Medulla oblongata (tissue), 1 donor: Measurements from ENCODE around the gene PXDC1.
A peak's percentile ranks its signal among the peaks of the same experiment; 100 is the strongest.
"Not testable (repeated sequence)": the region's sequence is repeated elsewhere in the genome, so short reads cannot be mapped to it uniquely, and the experiment has no call there.

Experiments
- DNase-seq: peaks from one replicate; pipeline ENCODE4 v3.0.0-alpha.2; 2015; ENCODE audit errors: extremely low spot score

PXDC1 gene

DNA sequence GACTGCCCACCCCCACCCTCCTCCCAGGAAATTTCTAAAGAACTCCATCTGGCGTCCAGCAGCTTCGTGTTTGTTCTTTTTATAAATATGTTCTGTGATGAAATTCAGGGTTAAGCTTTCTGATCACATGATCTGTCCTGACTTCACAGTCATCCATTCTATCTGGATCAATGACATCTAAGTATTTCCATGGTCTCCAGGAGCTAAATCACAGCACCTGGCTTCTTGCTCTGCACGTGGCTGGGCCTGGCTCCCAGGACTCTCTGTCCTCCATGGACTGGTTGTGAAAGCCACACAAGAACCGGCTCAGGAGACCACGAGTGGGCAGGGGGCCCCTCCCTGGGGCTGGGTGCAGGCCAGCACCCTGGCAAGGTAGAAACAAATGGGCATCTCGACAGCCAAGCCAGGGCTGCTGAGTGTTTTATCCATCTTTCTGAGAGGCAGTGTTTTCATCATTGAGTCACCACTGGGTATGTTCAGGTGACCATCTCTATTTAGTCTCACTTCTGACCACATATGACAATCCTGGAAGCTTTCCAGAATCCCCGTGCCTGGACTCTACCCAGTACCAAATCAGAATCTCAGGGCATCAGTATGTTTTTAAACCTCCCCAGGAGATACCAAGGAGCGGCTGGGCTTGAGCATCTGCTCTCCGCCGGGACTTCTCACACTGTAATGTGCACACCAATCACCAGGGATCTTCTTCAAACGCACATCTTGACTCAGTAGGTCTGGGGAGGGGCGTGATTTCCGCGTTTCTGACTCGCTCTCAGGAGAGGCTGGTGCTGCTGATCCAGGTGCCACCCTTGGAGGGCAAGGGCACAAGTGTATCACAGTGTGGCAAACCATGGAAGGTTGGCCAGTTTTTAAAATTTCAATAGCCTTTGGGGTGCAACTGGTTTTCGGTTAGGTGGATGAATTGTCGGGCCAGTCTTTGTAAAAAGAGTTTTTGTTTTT lies 31.6 kb upstream of the PXDC1 start:
- no peak for DNase-seq

DNA sequence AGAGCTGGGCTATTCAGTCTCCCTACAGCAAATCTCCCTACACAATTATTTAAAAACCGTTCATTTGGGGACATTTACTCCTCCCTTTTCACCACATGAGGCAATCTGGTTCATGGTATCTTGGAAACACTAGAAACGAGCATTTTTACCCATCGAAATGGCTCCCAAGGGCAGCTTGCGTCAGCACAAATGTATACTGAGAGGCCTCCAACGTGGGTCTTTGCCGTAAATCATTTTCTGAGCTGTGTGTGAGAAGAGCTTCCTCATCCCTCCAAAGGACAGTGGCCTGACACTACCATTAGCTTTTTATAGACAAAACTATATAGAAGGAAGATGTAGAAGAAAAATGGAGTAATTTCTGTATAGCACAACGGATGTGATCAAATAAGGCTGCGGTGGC lies 30.0 kb upstream of the PXDC1 start:
- DNase-seq, result no peak

DNA sequence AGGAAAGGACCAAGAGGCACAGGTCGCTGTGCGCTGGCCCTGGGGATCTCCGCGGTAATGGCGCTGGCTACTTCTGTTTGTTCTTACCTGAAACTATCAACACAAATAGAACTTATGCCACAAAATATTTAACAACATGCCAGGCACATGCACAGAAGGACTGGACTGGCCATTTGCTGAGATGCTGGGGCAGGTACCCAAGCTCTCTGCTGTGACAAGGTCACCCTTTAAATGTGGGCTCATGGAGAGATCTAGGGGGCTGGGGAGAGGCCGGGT lies 28.0 kb upstream of the PXDC1 start:
- no peak for DNase-seq

DNA sequence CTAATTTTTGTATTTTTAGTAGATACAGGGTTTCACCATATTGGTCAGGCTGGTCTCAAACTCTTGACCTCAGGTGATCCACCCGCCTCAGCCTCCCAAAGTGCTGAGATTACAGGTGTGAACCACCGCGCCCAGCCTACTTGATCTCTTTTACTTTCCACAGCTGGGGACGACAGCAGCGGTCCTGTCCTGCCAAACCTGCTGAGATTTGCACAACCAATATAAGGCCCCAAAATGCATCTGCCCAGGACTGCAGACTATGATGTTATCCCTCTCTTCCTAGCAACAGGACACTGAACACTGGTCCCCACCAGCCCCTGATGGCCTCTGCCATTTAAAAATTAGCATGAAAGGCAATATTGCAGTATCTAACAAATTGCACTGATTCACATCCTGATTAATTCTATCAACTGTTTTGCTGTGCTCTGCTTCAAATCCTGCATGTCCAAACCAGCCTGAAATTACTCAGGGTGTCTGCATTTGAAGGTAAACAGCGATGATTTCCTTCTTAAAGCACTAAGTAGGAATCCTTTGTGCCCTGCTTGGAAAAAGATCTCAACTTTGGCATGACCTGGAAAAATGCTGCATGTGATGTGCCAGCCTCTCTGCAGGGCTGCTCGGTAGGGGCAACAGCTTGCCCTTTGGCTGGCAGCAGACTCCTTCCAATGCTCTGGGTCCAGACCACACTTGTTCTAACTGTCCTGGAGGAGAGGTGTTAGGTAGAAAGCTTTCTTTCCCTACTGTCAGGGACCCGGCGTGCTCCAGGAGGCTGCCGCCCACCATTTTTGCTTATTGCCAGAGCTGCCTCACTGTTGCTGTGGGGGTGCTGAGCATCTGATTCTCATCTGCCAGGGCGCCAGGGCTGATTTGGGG lies 27.4 kb upstream of the PXDC1 start:
- no peak for DNase-seq

DNA sequence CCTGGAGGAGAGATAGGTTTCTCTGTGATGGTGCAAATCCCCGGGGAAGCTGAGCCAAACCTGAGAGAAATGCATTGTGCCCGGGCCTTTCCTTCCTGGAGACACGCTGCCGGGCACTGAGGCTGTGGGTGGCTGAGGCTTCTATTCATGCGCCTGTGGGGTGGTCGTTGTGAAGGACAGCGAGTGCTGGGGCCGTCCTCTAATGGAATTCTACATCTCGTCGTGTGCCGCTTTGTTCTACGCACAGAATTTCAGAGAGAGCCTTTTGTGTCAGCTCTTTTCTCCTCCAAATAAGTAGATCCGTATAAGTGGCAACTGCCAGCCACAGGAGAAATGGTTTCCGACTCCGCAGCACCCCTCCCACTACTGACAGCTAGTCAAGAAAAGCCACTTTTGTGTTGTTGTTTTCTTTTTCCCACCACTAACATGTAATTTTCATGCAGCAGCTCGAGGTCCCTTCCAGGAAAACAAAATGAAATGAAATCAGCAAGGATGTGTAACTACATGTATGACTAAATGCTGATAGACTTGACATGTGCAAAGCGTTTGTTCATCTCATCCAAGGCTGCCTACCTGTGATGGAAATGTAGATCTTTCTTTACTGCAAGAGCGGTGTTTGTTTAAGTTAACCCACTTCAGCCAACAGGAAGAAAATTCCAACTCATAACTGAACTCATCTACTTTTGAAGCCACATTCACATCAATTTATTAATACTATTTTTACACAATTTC lies 26.4 kb upstream of the PXDC1 start:
- no peak for DNase-seq

DNA sequence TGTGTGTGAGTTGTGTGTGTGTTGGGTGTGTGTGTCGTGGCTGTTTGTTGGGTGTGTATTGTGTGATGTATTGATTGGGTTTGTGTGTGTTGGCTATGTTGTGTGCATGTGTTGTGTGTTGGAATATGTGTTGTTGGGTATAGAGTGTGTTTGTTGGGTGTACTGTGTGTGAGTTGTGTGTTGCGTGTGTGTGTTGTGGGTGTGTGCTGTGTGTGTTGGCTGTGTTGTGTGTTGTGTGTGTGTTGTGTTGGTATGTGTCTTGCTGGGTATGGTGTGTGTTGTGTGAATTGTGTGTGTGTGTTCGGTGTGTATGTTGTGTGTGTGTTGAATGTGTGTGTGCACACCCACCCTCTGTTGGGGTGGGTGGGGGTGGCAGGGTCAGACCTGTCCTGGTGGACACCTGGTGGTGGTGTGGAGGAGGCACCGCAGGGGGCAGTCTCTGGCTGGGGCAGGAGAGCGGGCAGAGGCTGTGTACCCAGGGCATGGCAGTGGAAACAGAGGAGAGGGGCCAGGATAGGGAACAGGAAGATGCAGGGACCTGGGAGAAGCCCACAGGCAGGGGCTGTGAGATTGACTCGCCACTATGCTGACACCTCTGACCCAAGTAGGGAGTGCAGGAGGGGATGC lies 25.5 kb upstream of the PXDC1 start:
- no peak for DNase-seq

DNA sequence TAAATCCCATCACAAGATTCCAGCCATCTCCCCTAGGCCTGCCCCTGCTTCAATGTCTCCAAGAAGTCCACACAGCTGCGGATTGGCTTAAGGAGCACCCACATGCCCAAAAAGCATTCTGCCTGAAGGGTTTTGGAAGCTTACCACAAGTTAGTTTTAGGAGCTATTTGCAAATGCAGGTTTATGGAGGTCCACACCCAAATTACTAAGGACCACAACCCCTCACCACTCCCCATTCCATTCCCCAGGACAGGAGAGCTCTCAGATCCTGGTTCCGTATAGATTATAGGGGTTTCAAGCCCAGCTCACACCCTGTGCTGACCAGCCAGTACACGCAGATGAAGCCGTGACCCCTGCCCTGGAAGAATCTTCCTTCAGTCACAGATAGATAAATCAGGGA lies 24.3 kb upstream of the PXDC1 start:
- no peak for DNase-seq

DNA sequence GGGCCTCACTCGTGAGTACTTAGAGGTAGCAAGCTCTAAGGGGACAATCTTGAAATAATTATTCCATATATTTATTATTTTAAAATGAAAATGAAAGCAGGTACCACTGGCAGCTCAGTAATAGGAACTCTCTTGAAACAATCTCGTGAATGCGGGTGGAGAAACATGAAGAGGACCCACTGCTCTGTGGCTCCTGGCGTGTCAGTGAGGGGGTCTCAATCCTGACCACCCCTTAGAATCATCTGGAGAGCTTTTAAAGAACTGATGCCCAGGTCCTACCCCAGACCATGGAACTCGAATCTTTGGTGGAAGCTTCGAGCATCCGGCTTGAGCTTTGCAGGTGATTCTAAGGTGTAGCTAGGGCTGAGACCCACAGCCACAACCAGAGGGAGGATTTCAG lies 23.9 kb upstream of the PXDC1 start:
- no peak for DNase-seq

DNA sequence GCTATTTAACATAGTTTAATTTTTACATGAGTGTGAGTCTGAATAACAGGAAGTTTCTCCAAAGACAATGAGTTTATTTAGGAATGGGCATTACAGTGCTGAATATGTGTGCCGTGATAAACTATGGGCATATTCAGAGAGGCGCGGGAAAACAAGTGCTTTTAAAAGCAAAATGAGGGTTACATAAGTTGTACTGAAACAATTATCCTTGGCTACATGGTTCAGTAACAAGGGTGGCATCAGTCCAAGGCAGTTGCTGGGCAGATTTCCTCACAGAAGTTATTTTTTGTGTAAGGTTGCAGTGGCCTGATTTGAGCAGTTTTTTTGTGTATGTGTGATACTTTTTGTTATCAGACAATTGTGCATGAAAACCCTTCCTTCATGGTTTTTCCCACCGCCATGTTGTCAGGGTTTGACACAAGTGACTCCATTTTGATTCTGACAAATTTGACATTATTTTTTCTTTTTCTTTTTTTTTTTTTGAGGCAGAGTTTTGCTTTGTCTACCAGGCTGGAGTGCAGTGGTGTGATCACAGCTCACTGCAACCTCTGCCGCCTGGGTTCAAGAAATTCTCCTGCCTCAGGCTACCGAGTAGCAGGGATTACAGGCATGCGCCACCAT lies 22.3 kb upstream of the PXDC1 start:
- DNase-seq, result peak; percentile 21

DNA sequence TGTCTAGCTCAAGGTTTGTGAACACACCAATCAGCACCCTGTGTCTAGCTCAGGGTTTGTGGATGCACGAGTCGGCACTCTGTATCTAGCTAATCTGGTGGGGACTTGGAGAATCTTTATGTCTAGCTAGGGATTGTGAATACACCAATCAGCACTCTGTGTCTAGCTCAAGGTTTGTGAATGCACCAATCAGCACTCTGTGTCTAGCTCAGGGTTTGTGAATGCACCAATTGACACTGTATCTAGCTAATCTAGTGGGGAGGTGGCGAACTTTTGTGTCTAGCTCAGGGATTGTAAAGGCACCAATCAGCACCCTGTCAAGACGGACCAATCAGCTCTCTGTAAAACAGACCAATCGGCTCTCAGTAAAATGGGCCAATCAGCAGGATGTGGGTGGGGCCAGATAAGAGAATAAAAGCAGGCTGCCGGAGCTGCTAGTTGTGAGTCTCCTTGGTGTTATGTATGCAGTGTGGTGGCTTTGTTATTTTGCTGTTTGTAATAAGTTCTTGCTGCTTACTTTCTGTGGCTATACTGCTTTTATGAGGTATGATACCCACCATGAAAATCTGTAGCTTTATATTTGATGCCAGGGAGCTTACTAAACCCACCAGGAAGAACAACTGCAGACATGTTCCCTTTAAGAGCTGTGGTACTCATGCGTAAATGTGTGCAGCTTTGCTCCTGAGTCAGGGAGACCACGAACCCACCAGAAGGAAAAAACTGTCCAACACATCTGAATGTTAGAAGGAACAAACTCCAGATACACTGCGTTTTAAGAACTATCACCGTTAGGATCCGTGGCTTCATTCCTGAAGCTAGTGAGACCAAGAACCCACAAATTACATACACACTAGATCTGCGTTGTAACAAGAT lies 20.9 kb upstream of the PXDC1 start:
- not testable (repeated sequence) for DNase-seq

DNA sequence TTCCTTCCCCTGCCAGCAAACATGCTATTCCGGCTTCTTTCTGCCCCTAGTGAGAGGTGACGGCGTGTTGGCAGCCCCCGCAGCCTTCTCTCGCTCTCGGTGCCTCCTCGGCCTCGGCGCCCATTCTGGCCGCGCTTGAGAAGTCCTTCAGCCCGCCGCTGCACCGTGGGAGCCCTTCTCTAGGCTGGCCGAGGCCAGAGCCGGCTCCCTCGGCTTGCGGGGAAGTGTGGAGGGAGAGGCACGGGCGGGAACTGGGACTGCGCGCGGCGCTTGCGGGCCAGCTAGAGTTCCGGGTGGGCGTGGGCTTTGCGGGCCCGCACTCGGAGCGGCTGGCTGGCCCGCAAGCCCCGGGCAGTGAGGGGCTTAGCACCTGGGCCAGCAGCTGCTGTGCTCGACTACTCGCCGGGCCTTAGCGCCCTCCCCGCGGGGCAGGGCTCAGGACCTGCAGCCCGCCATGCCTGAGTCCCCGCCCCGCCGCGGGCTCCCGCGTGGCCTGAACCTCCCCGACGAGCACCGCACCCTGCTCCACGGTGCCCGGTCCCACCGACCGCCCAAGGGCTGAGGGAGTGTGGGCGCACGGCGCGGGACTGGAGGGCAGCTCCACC lies 20.0 kb upstream of the PXDC1 start:
- DNase-seq, result no peak

DNA sequence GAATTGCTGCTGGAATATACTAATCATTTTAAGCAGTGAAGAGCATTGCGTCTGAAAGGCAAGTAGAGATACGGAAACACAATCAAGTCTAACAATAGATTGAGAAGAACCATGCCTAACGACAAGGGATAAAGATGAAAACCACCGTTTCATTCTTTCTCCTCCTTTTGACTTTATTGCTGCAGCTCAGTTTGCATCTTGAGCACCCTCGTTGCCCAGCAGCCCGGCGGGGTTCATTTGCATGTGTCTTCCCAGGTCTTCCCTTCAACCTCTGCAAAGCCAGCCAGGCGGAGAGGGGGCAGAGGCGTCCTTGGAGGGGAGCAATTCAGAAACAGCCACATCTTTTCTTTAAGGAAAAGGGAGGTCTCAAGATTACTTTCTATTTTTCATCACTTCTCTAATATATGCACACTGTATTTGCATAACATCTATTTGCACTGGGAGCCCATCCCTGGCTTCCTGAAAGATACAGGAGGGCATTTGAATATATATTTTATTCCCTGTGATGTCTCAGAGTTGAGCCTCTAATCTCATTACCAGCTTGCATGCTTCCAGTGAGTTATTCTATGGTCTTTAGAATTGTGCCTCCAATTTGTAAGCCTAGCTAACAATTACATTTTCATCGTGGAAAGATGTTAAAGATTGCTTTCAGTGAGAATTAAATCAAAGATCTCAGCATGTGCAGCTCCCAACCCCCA lies 18.7 kb upstream of the PXDC1 start:
- DNase-seq, result no peak

DNA sequence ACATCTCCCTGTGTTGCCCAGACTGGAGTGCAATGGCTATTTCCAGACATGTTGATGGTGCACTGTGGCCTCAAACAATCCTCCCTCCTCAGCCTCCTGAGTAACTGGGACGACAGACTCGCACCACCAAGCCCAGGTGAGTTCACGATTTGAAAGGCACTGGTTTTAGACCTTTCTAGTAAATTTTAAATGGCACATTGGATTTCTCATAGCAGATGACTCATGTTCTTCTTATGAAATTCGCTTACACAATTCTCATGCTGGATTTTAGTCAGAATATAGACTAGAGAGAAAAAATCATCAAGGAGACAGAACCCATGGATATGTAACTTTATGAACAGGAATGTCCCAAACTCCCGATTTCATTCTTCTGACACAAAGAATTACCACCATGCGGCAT lies 18.1 kb upstream of the PXDC1 start:
- no peak for DNase-seq

DNA sequence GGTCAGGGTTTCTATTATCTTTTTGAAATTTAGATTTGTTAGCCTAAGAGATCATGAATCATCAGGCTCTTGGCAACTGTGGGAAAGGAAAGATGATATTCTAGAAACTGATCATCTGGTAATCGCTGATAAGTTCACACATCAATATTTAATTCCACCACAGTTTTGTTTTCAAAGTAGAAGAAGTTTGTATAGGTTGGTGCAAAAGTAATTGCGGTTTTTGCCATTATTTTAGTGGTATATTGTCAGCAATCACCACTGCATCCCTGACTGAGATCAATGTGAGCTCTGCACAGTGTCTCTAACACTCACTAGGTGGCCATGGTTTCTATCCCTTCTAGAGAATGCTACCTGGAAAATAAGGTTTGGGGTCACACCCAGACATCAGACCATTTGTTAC lies 17.0 kb upstream of the PXDC1 start:
- no peak for DNase-seq

DNA sequence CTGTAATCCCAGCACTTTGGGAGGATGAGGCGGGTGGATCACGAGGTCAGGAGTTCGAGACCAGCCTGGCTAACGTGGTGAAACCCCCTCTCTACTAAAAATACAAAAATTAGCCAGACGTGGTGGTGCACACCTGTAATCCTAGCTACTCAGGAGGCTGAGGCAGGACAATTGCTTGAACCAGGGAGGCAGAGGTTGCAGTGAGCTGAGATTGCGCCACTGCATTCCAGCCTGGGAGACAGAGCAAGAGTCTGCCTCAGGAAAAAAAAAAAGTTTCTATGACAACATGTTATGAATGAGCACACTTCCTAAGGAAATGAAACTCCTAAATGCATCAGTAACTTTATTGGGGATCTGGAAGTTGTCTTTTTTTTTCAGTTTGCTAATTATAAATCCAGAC lies 16.0 kb upstream of the PXDC1 start:
- DNase-seq, result not testable (repeated sequence)

DNA sequence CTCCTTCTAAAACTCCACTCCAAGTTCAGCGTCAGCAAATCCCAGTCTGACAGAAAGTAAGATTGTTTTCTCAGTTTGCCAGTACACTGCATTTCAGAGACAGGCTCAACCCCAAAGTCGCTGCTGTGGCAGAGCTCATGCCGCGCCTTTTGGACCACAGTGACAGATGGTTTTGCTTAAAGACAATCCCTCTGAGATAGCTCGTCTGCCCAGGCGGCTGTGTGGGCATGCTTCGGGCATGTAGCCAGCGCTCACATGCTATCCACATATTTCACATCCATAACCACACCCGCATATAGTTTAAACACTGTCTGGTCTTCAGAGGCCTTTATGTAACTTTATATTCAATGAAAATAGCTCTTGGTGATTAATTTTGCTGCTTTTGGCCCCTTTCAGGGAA lies 14.7 kb upstream of the PXDC1 start:
- no peak for DNase-seq

DNA sequence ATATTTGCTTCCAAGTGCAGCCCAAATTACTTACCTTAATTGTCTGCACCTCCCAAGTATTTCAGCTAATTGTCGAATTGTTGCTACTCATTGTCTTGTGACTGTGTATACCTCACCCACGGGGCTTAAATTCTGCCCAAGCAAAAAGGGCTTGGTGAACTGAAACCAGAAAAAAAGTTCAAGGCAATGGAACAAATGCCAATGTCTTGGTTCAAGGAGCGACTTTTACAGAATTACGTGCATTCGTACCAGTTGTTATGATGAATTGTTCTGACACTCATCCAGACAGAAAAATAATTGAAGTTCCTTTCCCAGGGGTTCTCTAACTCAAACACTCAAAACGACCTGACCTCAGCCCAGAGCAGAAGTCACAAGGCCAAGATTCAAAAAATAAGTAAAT lies 13.9 kb upstream of the PXDC1 start:
- DNase-seq, result no peak

DNA sequence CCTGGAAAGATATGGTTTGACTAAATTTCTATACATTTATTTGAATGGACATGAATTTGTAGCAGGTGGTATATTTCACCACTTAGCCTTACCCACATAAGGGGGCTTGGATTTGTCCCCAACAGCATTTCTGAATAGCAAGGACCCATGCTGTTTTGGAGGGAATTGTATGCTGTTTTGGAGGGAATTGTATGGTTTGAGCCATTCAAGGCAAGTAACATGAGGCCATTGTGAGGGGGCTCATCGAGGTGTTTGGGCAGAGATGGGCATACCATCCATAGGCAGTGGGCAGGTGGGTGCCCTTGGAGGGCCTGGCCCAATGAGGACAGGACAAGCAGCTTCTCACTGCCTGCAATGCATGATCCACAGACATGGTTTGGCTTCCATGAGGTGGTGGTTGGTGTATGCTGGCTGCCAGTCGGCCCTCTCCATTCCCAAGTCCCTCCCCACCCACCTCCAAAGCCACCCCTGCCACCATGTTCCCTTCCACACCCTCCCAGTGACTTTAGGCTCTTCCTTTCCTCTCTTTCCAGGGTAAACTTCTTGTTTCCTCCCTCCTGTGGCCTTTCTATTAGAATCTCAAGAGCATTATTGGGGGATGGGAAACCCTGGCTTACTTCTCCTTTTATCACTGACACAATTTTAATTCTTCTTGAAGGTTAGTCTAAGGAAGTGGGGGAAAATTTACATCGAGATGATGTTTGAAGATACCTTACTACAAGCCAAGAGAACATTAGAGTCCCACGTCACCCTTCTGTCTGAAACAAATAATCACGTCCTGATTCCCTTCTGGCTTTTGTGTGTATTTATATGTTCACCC lies 13.2 kb upstream of the PXDC1 start:
- DNase-seq, result no peak

DNA sequence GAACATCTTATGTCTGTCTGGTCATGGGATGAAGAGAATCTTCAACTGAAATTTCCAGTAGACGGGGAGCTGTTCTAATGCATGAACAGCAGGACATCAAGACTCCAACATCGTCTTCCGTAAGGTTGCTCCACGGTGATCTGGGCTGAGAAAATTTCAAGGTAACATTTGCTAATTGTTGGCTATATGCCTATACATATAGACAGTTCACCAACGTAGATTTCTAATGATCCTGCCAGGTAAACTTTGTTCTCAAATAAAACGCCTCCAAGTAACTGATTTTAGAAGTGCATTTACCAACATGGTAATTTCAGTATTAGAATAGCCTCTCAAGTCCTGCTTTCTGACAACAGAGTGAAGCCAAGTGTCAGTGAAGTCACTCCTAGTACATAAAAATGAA lies 11.3 kb upstream of the PXDC1 start:
- no peak for DNase-seq
